Temporal lobe (tissue), 2 donors: ENCODE measurements around the gene HBZ. TPM values are rescaled to one million over a fixed set of nuclear protein-coding genes. Genes with fewer than 3 reads are reported as not detected.

Experiments used
- small RNA-seq: library from RNA; depleted of rRNA; stranded (forward); fragments of <200 nt; gene quantifications from one replicate; pipeline ENCODE3, GENCODE V24; 2014; ENCODE audit warnings: low replicate concordance
- total RNA-seq: library from RNA; depleted of rRNA; stranded (reverse); fragments of >200 nt; gene quantifications from one replicate; pipeline ENCODE4 v1.2.3, GENCODE V29; 2014

Gene HBZ
- total RNA-seq, 1 donor from 2014 or later, result not detected

Small RNA genes lying within 50 kb of the gene (small RNA-seq; reads per million reads assigned to genes)
- not detected for gene RF00019

Other genes with a start within 250 kb of the HBZ start
- gene POLR3K, start 99.0 kb upstream of the HBZ start, total RNA-seq, result 2.5 TPM
- gene SNRNP25, start 98.8 kb upstream of the HBZ start, total RNA-seq, result 12.5 TPM
- gene RHBDF1, start 80.0 kb upstream of the HBZ start, total RNA-seq, result 0.98 TPM
- 36.6 TPM for gene MPG, start 74.4 kb upstream of the HBZ start, total RNA-seq
- gene NPRL3, start 14.0 kb upstream of the HBZ start, total RNA-seq, result 11.1 TPM
- gene HBM, start 13.3 kb downstream of the HBZ start, total RNA-seq, result 4.4 TPM
- 393 TPM for gene HBA2, start 20.2 kb downstream of the HBZ start, total RNA-seq
- gene HBA1, start 24.0 kb downstream of the HBZ start, total RNA-seq, result 167 TPM
- 3.4 TPM for gene HBQ1, start 27.8 kb downstream of the HBZ start, total RNA-seq
- 60.5 TPM for gene LUC7L, start 76.8 kb downstream of the HBZ start, total RNA-seq
- gene FAM234A, start 82.2 kb downstream of the HBZ start, total RNA-seq, result 17.9 TPM
- 9.6 TPM for gene RGS11, start 123.3 kb downstream of the HBZ start, total RNA-seq
- 29.5 TPM for gene ARHGDIG, start 127.9 kb downstream of the HBZ start, total RNA-seq
- 10.8 TPM for gene PDIA2, start 130.5 kb downstream of the HBZ start, total RNA-seq
- 12.8 TPM for gene AXIN1, start 200.1 kb downstream of the HBZ start, total RNA-seq
- gene MRPL28, start 217.9 kb downstream of the HBZ start, total RNA-seq, result 26.8 TPM
- gene PGAP6, start 229.3 kb downstream of the HBZ start, total RNA-seq, result 14.8 TPM
- 11.6 TPM for gene NME4, start 244.6 kb downstream of the HBZ start, total RNA-seq
- 7.9 TPM for gene DECR2, start 249.2 kb downstream of the HBZ start, total RNA-seq